ENCODE data around the gene SLIT1.

DNA sequence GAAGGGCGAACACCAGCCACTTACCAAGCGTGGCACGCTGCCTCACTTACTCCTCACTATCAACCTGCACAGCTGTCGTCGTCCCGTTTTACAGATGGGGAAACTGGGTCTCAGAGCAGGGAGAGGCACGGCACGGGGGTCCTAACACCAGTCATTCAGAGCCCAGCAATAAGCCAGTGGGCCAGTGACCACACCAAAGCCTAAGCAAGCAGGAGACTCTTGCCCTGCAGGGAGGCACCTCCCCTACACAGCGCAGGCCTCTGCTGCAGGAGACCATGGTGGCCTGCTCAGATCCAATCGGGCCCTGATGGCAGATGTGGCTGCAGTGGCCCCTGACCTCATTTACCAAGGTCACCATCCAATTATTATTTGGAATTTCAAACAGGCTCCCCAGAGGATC is 4.8 kb downstream of the SLIT1 start:
- TF ChIP-seq, protein P1, sequence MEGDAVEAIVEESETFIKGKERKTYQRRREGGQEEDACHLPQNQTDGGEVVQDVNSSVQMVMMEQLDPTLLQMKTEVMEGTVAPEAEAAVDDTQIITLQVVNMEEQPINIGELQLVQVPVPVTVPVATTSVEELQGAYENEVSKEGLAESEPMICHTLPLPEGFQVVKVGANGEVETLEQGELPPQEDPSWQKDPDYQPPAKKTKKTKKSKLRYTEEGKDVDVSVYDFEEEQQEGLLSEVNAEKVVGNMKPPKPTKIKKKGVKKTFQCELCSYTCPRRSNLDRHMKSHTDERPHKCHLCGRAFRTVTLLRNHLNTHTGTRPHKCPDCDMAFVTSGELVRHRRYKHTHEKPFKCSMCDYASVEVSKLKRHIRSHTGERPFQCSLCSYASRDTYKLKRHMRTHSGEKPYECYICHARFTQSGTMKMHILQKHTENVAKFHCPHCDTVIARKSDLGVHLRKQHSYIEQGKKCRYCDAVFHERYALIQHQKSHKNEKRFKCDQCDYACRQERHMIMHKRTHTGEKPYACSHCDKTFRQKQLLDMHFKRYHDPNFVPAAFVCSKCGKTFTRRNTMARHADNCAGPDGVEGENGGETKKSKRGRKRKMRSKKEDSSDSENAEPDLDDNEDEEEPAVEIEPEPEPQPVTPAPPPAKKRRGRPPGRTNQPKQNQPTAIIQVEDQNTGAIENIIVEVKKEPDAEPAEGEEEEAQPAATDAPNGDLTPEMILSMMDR (IDR thresholded peaks at IDR 0.05) = no peak
- TF ChIP-seq POLR2A (IDR thresholded peaks at IDR 0.05) = no peak
